Ovary (tissue), 9 donors: ENCODE measurements around the gene SAXO2. TPM values are rescaled to one million over a fixed set of nuclear protein-coding genes. Genes with fewer than 3 reads are reported as not detected.
"Not testable (repeated sequence)": the region's sequence is repeated elsewhere in the genome, so short reads cannot be mapped to it uniquely, and the experiment has no call there.

Source experiments
- DNase-seq, 5 donors: peaks; one replicate each; pipeline ENCODE4 v3.0.0-alpha.2; 2019 to 2020
- H3K27ac ChIP-seq, 2 donors: fragments of 200-600 bp; one replicate each; pipeline versions ENCODE4 v1.5.1 to v1.8.0; 2019 to 2022
- H3K27me3 ChIP-seq: fragments of 200-600 bp; one replicate; pipeline ENCODE4 v1.8.0; 2022
- H3K36me3 ChIP-seq: fragments of 200-600 bp; sonication (generic); one replicate; pipeline ENCODE4 v1.5.1; 2019
- H3K4me1 ChIP-seq: one replicate; pipeline ENCODE4 v1.8.1; 2013; ENCODE audit warnings: mild to moderate bottlenecking, moderate library complexity; ENCODE audit not compliant: insufficient read depth
- H3K4me3 ChIP-seq: fragments of 200-600 bp; sonication (generic); one replicate; pipeline ENCODE4 v1.5.1; 2017
- H3K9me3 ChIP-seq, 2 donors: fragments of 200-600 bp in 1 of 2; sonication (generic) in 1 of 2; one replicate each; pipeline versions ENCODE4 v1.5.1 to v1.8.1; 2013 to 2019; ENCODE audit warnings: mild to moderate bottlenecking in 1 of 2, moderate library complexity in 1 of 2
- CTCF ChIP-seq, 3 donors: fragments of 450-650 bp in 2 of 3; fragments of 200-600 bp in 1 of 3; IDR thresholded peaks; one replicate each; pipeline versions ENCODE4 v1.5.1 to v1.8.0; 2016 to 2022; ENCODE audit warnings: antibody characterized with exemption in 3 of 3, mild to moderate bottlenecking in 1 of 3
- EP300 ChIP-seq: sonication (generic); formaldehyde crosslinking; IDR thresholded peaks from one replicate; pipeline ENCODE4 v1.6.1; 2017; ENCODE audit warnings: antibody characterized with exemption
- POLR2A ChIP-seq: fragments of 450-650 bp; IDR thresholded peaks from one replicate; pipeline ENCODE4 v1.6.1; 2017; ENCODE audit warnings: antibody characterized with exemption, mild to moderate bottlenecking, moderate library complexity
- WGBS, 3 donors: extraction: QIAGEN DNeasy Blood & Tissue Kit in 1 of 3; methylation state at CpG; one replicate each; pipeline versions ENCODE4 v1.1.5 to v1.1.7; 2013 to 2017; 5-methylcytosine and 5-hydroxymethylcytosine counted together
- intact Hi-C, 4 donors: fragments of 100-400 bp; cut with DNase I; formaldehyde crosslinking; loops; one replicate each; pipeline versions ENCODE4 v1.11.0 to v1.15.1; 2022 to 2023
- polyA plus RNA-seq, 2 donors: library from polyadenylated mRNA; stranded (reverse); fragments of 200-250 nt in 1 of 2; fragments of 350-450 nt in 1 of 2; fragmentation: Illumina TruSeq in 1 of 2; extraction: RNeasy Lipid Tissue Mini Kit (QIAGEN cat#74804) in 1 of 2; gene quantifications; one replicate each; pipeline ENCODE4 v1.2.3, GENCODE V29; 2013 to 2014
- total RNA-seq, 7 donors: library from RNA; depleted of rRNA in 2 of 7; stranded (reverse); fragments of >200 nt in 2 of 7; fragmentation: NEBNext Ultra II Directional in 3 of 7; extraction: Animal tissue kit (Norgen Biotek cat#: 25700) in 3 of 7; gene quantifications; one replicate each; pipeline versions ENCODE4 v1.1.0 to v1.2.4, GENCODE V29; 2016 to 2023
- donor health status: DM: no; HTN: no; CAD: no; lungs with moderate emphysema.
- donor health status: DM: no; HTN: no; CAD: no.
- donor health status: Bipolar disorder and iron deficiency.
- donor health status: DM: yes; HTN: yes; CAD: no.
- donor health status: DM: no; HTN: no; CAD: no.
- donor health status: DM: yes; HTN: yes; CAD: no.

Gene SAXO2
- total and polyA plus RNA-seq, 9 donors, result 0.55 to 38.4 (median 4.2) TPM

GRCh38 chr15:82298520-82298919 is 35.9 kb downstream of the SAXO2 start:
- no peaks in the 10 kb centered on the region for H3K9me3 ChIP-seq
- no peak overlapping the region for H3K4me3 ChIP-seq
- TF ChIP-seq POLR2A (no peak), EP300 (no peak), CTCF (IDR thresholded peaks at IDR 0.05) (no peak)
- no peaks in the 10 kb centered on the region for H3K36me3 ChIP-seq
- no peaks in the 10 kb centered on the region for H3K27me3 ChIP-seq
- H3K4me1 ChIP-seq, result no peaks in the 10 kb centered on the region
- H3K27ac ChIP-seq, result no peak overlapping the region
- DNase-seq, result no peak
- WGBS, 3 donors, result 10 to 13% (median 12%) methylated on average over 32 to 44 of the region's 44 CpGs
- intact Hi-C loops, result no loop called here

- DNase-seq, H3K36me3 ChIP-seq, intact Hi-C loops, H3K4me3 ChIP-seq, H3K27me3 ChIP-seq, H3K4me1 ChIP-seq, H3K27ac ChIP-seq, H3K9me3 ChIP-seq: not testable (repeated sequence)
- 74 to 86% (median 79%) methylated on average over 3 to 4 of the region's 6 CpGs for WGBS, 3 donors
Measured at GRCh38 chr15:82299511-82299914, 36.9 kb downstream of the SAXO2 start.

- H3K27me3 ChIP-seq, H3K36me3 ChIP-seq, intact Hi-C loops, H3K4me1 ChIP-seq, H3K4me3 ChIP-seq, DNase-seq, H3K9me3 ChIP-seq, H3K27ac ChIP-seq: not testable (repeated sequence)
- WGBS, 3 donors, result 30 to 48% (median 35%) methylated on average over 5 to 6 of the region's 6 CpGs
Measured at GRCh38 chr15:82300326-82300725, 37.7 kb downstream of the SAXO2 start.

GRCh38 chr15:82300883-82301282 is 38.3 kb downstream of the SAXO2 start:
- Histone ChIP-seq H3K4me3 (no peak overlapping the region), H3K9me3 (no peaks in the 10 kb centered on the region)
- WGBS, 3 donors, result 89 to 91% (median 90%) methylated on average over 7 of the region's 7 CpGs

GRCh38 chr15:82301296-82302016 is 38.8 kb downstream of the SAXO2 start:
- no peak for DNase-seq
- H3K27ac ChIP-seq, result no peak overlapping the region
- no peak overlapping the region for H3K4me3 ChIP-seq
- no peaks in the 10 kb centered on the region for H3K36me3 ChIP-seq
- no peak for TF ChIP-seq EP300
- no peak for TF ChIP-seq POLR2A
- no peak for TF ChIP-seq CTCF (IDR thresholded peaks at IDR 0.05)
- no peaks in the 10 kb centered on the region for H3K9me3 ChIP-seq
- H3K27me3 ChIP-seq, result no peaks in the 10 kb centered on the region
- 73 to 76% (median 73%) methylated on average over 3 of the region's 3 CpGs for WGBS, 3 donors
- no peaks in the 10 kb centered on the region for H3K4me1 ChIP-seq
- intact Hi-C loops, result no loop called here

More at GRCh38 chr15:82300883-82301282, 38.3 kb downstream of the SAXO2 start:
- Histone ChIP-seq H3K27ac (no peak overlapping the region), H3K27me3 (no peaks in the 10 kb centered on the region), H3K36me3 (no peaks in the 10 kb centered on the region), H3K4me1 (no peaks in the 10 kb centered on the region)
- intact Hi-C loops, result no loop called here
- no peak for DNase-seq
- TF ChIP-seq CTCF (IDR thresholded peaks at IDR 0.05) (no peak), POLR2A (no peak), EP300 (no peak)
